GM12891 (cell line): ENCODE results near the gene ZNF768.
"Not testable (repeated sequence)": the region's sequence is repeated elsewhere in the genome, so short reads cannot be mapped to it uniquely, and the experiment has no call there.

Source experiments
- DNase-seq: peaks from one replicate; pipeline ENCODE4 v3.0.0; 2011; ENCODE audit warnings: low spot score; ENCODE audit not compliant: insufficient read length
- FAIRE-seq: peaks from 2 replicates; lab custom pipeline; 2011; peaks lifted over from hg19 to GRCh38; lab: Jason Lieb, UNC
- PAX5 ChIP-seq: IDR thresholded peaks from 2 replicates; pipeline ENCODE4 v1.6.1; 2011; ENCODE audit warnings: low read length, moderate library complexity, mild to moderate bottlenecking; ENCODE audit not compliant: insufficient read depth, severe bottlenecking
- POLR2A ChIP-seq: IDR thresholded peaks from 2 replicates; pipeline ENCODE4 v1.6.1; 2011; ENCODE audit warnings: low read depth, low read length, control low read depth
- POLR2AphosphoS5 ChIP-seq: IDR thresholded peaks from 2 replicates; pipeline ENCODE4 v1.6.1; 2011; ENCODE audit warnings: low read depth, low read length, control low read depth
- POU2F2 ChIP-seq: IDR thresholded peaks from 2 replicates; pipeline ENCODE4 v1.6.1; 2011; ENCODE audit warnings: low read depth, mild to moderate bottlenecking, control low read depth, low read length, moderate library complexity
- SPI1 ChIP-seq: IDR thresholded peaks from 2 replicates; pipeline ENCODE4 v1.6.1; 2011; ENCODE audit warnings: low read depth, low read length, control low read depth
- TAF1 ChIP-seq: IDR thresholded peaks from 2 replicates; pipeline ENCODE4 v1.6.1; 2011; ENCODE audit warnings: low read depth, low read length, control low read depth

Gene ZNF768

DNA sequence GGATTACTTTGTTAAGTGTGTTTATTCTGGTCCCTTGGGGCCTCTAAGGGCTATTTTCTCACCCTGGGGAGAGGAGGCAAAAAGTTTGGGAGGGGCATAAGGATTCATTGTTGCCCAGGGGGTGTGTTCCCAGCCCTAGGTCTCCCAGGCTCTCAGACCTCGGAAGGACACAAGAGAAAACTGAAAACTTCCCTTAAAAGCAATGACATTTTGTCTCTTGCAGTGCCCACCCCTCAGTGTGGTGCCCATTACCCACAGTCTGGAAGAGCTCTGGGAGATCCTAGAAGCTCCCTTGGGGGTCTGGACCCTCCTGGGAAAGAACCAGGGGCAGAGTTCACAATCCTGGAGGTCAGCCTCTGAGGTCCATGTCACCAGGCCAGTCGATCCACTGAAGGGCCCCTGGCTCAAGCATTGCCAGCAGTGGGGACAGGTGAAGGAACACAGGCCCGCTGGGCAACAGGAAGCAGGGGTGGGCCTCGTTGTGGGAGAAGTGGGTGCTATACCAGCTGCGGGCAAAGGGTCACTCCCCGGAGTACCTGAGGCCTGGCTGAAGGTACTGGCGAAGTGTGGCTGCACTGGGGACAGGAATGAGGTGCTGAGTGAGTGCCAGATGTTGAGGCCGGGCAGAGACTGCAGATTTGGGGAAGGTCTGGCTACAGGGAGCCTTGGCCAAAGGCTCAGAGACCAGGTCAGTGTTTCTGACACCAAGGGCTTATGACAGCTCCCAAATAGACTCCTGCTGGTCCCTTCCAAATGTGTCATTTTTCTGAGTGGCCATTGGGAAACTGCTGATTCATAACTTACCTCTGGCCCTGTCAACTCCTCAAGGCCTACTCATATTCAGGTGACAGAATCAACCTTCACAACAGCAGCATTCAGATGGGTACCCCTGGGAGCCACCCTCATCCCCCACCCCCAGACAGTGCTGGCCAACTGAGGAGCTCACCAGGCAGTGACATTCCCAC lies 12.9 kb upstream of the ZNF768 start:
- TF ChIP-seq POLR2A (no peak), SPI1 (no peak), POU2F2 (no peak)
- DNase-seq, result no peak
- no peak for FAIRE-seq

DNA sequence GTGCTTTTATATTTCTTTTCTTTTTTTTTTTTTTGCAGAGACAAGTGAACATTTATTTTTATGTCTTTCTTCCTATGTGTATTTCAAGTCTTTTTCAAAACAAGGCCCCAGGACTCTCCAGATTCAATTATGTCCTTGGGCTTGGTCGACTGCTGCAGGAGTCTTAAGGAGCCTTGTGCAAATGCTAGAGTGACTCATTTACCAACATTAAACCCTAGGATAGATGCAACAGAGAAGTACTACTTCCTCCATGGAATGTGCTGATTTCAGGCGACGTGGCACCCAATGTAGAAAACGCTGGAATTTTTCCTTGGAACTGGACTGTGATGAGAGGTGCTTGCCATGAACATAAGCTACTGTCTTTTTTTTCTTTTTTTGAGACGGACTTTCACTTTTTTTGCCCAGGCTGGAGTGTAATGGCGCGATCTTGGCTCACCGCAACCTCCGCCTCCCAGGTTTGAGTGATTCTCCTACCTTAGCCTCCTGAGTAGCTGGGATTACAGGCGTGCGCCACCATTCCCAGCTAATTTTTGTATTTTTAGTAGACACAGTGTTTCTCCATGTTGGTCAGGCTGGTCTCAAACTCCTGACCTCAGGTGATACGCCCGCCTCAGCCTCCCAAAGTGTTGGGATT lies 10.1 kb upstream of the ZNF768 start:
- FAIRE-seq, DNase-seq: not testable (repeated sequence)

DNA sequence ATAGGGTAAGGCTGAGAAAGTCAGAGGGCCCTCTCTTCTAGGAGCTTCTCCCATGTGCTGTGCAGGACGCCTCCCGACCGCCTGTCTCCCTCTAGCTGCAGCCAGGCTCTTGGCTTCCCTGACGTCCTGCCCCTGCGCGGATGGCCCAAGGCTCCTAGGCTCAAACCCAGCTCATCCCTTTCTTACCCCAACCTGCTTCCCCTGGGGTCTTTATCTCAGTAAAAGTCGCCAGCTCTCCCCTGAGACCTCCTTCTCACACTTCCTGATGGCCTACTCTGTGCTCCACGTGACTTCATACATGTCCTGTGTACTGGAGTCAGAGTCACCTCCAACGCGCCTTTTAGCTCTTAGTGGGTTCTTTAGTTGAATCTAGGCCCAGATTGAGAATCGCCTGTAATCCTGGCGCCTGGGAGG lies 9.4 kb upstream of the ZNF768 start:
- peak; percentile 43 for FAIRE-seq
- TF ChIP-seq TAF1 (peak; percentile 77), POU2F2 (no peak), PAX5 (no peak), SPI1 (no peak), POLR2A (peak; percentile 73), POLR2AphosphoS5 (peak; percentile 64; the same call in 1 of the 2 replicates)
- peak; percentile 71 for DNase-seq

DNA sequence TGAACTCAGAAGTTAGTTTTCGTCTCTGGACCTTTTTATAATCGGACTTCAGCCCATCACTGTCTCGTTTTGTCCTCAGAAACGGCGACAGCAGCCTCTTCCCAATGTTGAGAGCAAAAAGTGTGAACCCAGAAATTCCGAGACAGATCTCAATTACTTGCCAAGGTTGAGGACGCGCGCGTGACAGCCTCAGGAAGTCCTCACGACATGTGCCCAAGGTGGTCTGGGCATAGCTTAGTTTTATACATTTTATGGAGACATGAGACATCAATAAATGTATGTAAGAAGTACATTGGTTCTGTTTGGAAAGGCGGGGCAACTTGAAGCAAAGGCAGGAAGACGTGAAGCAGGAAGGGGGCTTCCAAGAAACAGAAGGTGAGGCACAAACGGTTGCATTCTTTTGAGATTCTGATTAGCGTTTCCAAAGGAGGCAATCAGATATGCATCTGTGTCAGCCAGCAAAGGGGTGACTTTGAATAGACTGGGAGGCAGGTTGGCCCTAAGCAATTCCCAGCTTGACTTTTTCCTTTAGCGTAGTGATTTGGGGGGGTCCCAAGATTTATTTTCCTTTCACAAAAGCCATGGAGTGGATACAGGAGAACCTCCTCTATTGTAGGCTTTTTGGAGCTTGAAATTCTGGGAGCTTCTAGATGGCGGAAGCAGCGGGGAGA lies 8.9 kb upstream of the ZNF768 start:
- DNase-seq (no peak), FAIRE-seq (peak; percentile 5)
- TF ChIP-seq POLR2A (peak; percentile 86), TAF1 (no peak), SPI1 (no peak), POLR2AphosphoS5 (peak; percentile 43), PAX5 (no peak), POU2F2 (no peak)

DNA sequence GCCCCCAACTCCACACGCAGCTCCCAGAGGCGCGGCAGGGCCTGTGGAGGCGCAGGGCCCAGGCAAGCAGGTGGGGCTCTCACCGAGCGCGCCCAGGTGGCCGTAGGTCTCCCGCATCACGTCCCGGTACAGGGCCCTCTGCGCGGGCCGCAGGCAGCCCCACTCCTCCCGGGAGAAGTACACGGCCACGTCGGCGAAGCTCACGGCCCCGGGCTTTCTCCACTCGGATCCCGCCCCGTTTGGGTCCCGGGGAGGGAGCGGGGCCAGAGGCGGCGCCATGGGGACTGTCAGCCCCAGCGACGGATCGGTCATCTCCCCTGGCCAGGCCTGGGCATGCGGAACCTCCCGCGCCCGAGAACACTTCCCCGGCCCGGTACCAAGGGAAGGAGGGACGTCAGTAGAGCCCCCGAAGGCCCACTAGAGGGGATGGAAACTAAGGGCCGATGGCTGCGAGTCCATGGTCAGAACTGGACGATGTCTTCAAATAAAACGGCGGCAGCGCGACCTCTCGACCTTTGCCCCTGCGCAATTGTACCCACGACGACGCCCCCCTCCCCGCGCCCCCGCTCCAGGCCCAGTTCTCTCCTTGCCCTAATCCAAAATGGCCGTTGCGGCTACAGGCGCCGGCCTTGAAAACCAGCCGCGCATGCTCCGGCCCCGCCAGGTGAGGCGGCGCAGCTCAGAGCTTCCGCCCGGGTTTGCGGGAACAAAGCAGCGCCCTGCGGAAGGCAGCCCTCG lies 8.2 kb upstream of the ZNF768 start, which contains the start of gene ZNF747:
ZNF747 (minus strand) TSS at position 491 of the 738 bp plus-strand sequence; CDS start at position 312, 179 bp downstream.
- TF ChIP-seq POLR2A, result peak; percentile 14; the same call in 1 of the 2 replicates
- TF ChIP-seq SPI1, result peak; percentile 24; the same call in 1 of the 2 replicates
- peak; percentile 21; the same call in 1 of the 2 replicates for TF ChIP-seq POU2F2
- TF ChIP-seq PAX5, result no peak
- TF ChIP-seq TAF1, result peak; percentile 74
- peak; percentile 83 for TF ChIP-seq POLR2AphosphoS5
- DNase-seq (peak; percentile 90), FAIRE-seq (peak; percentile 82)

DNA sequence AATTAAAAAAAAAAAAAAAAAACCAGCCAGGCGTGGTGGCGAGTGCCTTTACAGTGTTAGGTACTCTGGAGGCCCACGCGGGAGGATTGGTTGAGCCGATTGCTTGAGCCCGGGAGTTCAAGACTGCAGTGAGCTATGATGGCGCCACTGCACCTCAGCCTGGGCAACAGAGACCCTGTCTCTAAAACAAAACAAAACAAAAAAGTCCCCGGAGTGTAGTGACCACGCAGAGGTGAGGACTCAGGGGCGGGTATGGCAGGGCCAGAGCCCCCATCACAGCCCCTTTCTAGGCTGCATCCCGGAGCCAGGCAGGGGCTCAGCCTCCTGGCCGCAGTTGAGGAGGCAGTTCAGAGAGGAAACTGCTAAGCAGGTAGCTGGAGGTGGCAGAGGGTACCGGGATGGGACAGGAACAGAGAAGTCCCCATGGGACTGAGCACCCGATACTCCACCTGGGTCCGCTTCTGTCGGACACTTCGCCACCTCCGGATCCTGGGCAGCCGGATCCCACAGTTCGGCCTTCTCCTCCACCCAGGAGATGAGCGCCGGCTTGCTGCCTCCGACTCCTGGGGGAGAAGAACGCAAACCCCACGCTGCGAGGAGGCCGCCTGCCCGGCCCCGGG lies 7.5 kb upstream of the ZNF768 start:
- DNase-seq (no peak), FAIRE-seq (no peak)
- TF ChIP-seq POLR2AphosphoS5 (no peak), PAX5 (no peak), SPI1 (no peak), POLR2A (no peak), POU2F2 (no peak), TAF1 (no peak)

DNA sequence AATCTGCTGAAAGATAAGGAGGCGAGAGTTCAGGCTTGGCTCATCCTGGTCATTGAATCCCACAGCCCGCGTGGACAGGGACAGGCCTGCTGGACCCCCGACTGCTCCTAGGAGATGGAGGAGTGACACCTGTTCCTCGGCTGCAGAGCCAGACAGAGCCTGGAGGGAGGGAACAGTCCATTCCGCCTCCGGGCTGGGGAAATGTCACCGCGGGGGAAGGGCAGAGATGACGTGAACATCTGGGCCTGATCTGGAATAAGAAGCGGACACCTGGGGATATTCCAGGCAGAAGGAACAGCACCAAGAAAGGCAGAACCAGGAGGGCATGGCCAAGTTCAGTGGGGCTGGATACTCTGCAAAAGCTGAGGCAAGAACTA lies 6.8 kb upstream of the ZNF768 start:
- TF ChIP-seq TAF1 (no peak), PAX5 (no peak), POU2F2 (no peak), SPI1 (no peak), POLR2A (no peak), POLR2AphosphoS5 (no peak)
- FAIRE-seq, result no peak
- DNase-seq, result no peak

DNA sequence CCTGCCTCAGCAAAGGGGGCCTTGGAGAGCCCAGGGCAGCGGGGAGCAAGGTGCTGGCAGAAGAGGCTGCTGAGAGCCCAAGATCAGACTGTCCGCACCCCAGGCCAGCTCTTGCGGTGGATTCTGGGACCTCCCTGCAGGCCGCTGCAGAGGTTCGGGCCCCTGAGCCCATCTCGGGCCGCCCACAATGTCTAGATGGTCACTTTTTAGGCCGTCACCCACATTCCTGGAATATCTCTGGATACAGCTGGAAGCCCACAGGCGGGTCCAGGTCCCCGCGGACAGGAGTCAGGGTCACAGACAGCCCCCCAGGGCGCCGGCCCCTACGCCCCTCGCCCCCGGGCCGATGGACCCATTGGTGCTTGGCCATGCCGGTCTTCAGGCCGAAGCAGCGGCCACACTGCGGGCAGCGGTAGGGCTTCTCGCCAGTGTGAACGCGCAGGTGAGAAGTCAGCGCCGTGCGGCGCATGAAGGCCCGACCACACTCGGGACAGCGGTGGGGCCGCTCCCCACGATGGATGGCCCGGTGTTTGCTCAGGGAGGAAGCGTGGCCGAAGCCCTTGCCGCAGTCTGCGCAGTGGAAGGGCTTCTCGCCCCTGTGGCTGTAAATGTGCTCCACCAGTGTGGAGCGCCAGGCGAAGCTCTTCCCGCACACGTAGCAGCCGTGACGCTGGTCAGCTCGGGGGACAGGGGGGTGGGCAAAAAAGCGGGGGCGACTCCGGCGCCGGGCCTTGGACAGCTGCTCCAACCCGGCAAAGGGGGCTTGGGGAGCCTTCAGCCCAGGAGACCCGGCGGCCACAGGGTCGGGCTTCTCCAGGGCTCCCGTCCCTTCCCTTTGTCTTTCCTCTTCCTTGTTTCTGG lies 6.1 kb upstream of the ZNF768 start:
- FAIRE-seq, result no peak
- TF ChIP-seq POLR2A (no peak), POU2F2 (no peak), PAX5 (no peak), TAF1 (no peak), POLR2AphosphoS5 (no peak), SPI1 (no peak)
- DNase-seq, result no peak
